B cell (primary cell): ENCODE data around the gene PLEKHG2. TPM values are rescaled to one million over a fixed set of nuclear protein-coding genes. Genes with fewer than 3 reads are reported as not detected.

Experiments
- ATAC-seq: fragments of 200-7000 bp; cut with Tn5 transposase; one replicate; pipeline ENCODE4 v1.10.0; 2021; ENCODE audit warnings: low read depth, mild to moderate bottlenecking, moderate number of reproducible peaks, moderate library complexity
- CTCF ChIA-PET: fragments of 350-600 bp; sonication (Branson Sonifier 250); formaldehyde crosslinking; loops from one replicate; lab custom pipeline; 2021; ENCODE audit warnings: antibody characterized with exemption, inconsistent platforms; lab: Charles Lee
- POLR2A ChIA-PET: fragments of 350-600 bp; sonication (Branson Sonifier 250); formaldehyde crosslinking; loops from one replicate; lab custom pipeline; 2021; ENCODE audit warnings: antibody characterized with exemption; lab: Charles Lee
- DNase-seq: peaks from one replicate; pipeline ENCODE4 v3.0.0; 2013
- H2AFZ ChIP-seq: 2 replicates; pipeline ENCODE4 v1.6.1; 2012; ENCODE audit warnings: mild to moderate bottlenecking, low read depth, low read length; ENCODE audit not compliant: insufficient read depth, poor library complexity, severe bottlenecking
- H3K27ac ChIP-seq, 2 donors: 1 replicate in 1 of 2; 2 replicates in 1 of 2; pipeline ENCODE4 v1.5.1; 2012 to 2013; ENCODE audit warnings: low read length in 2 of 2, mild to moderate bottlenecking in 2 of 2, moderate library complexity in 1 of 2
- H3K27me3 ChIP-seq, 4 experiments: fragments of 200-600 bp in 1 of 4; sonication (generic) in 1 of 4; replicated peaks in 1 of 4; 1 replicate in 2 of 4; 2 replicates in 2 of 4; pipeline versions ENCODE4 v1.6.1 to v1.7.0; 2013 to 2016; ENCODE audit warnings: low read length in 3 of 4, mild to moderate bottlenecking in 2 of 4, mixed read lengths in 1 of 4, moderate library complexity in 1 of 4; ENCODE audit not compliant: insufficient read depth in 4 of 4, control insufficient read depth in 3 of 4; ENCODE audit errors: control extremely low read depth in 1 of 4
- H3K36me3 ChIP-seq, 2 experiments: replicated peaks in 1 of 2; 1 replicate in 1 of 2; 2 replicates in 1 of 2; pipeline versions ENCODE4 v1.6.1 to v1.7.1; 2013; ENCODE audit warnings: low read length in 1 of 2; ENCODE audit not compliant: insufficient read depth in 2 of 2, control insufficient read depth in 1 of 2; ENCODE audit errors: control extremely low read depth in 1 of 2, extremely low read depth in 1 of 2
- H3K4me1 ChIP-seq, 2 donors: fragments of 200-600 bp in 1 of 2; sonication (generic) in 1 of 2; 1 replicate in 1 of 2; 2 replicates in 1 of 2; pipeline versions ENCODE4 v1.5.1 to v1.6.1; 2013 to 2017; ENCODE audit warnings: low read length in 2 of 2; ENCODE audit not compliant: control insufficient read depth in 2 of 2, insufficient read depth in 2 of 2
- H3K4me2 ChIP-seq: replicated peaks from 2 replicates; pipeline ENCODE3; 2012; ENCODE audit warnings: mild to moderate bottlenecking, low read depth, low read length; ENCODE audit not compliant: poor library complexity, severe bottlenecking
- H3K4me3 ChIP-seq, 5 experiments: fragments of 200-600 bp in 1 of 5; sonication (generic) in 1 of 5; 1 replicate in 3 of 5; 2 replicates in 2 of 5; pipeline versions ENCODE4 v1.5.1 to v1.7.0; 2011 to 2016; ENCODE audit warnings: low read length in 4 of 5, mild to moderate bottlenecking in 4 of 5, low read depth in 2 of 5, control low read depth in 1 of 5, moderate library complexity in 1 of 5; ENCODE audit not compliant: insufficient read depth in 1 of 5; ENCODE audit errors: control extremely low read depth in 1 of 5, extremely low read depth in 1 of 5
- H3K79me2 ChIP-seq: fragments of 200-600 bp; sonication (generic); one replicate; pipeline ENCODE4 v1.6.0; 2016; ENCODE audit warnings: low read length; ENCODE audit not compliant: control insufficient read depth, insufficient read depth
- H3K9ac ChIP-seq: fragments of 200-600 bp; sonication (generic); 2 replicates; pipeline ENCODE4 v1.6.1; 2017; ENCODE audit warnings: mild to moderate bottlenecking, low read length, moderate library complexity
- H3K9me3 ChIP-seq, 3 donors: one replicate each; pipeline versions ENCODE4 v1.6.1 to v1.7.1; 2013; ENCODE audit warnings: low read length in 2 of 3; ENCODE audit not compliant: control insufficient read depth in 2 of 3, insufficient read depth in 1 of 3; ENCODE audit errors: control extremely low read depth in 1 of 3
- H4K20me1 ChIP-seq: 2 replicates; pipeline ENCODE4 v1.6.0; 2012; ENCODE audit warnings: mild to moderate bottlenecking, low read length; ENCODE audit not compliant: insufficient read depth, control insufficient read depth, poor library complexity, severe bottlenecking
- H3K27ac Mint-ChIP-seq: one replicate; pipeline ENCODE4 v1.8.0; 2021; ENCODE audit warnings: mixed read lengths
- H3K27me3 Mint-ChIP-seq: one replicate; pipeline ENCODE4 v1.8.0; 2021; ENCODE audit warnings: mixed read lengths
- H3K4me1 Mint-ChIP-seq: one replicate; pipeline ENCODE4 v1.8.0; 2021; ENCODE audit warnings: mixed read lengths
- H3K4me3 Mint-ChIP-seq: one replicate; pipeline ENCODE4 v1.8.0; 2021; ENCODE audit warnings: mixed read lengths
- H3K9me3 Mint-ChIP-seq: one replicate; pipeline ENCODE4 v1.8.0; 2022; ENCODE audit warnings: mixed read lengths; ENCODE audit not compliant: insufficient read depth
- CTCF ChIP-seq: fragments of 200-600 bp; IDR thresholded peaks from one replicate; pipeline ENCODE4 v1.8.0; 2022; ENCODE audit warnings: antibody characterized with exemption, mild to moderate bottlenecking
- EZH2 ChIP-seq: IDR thresholded peaks from 2 replicates; pipeline ENCODE4 v1.6.1; 2012; ENCODE audit warnings: borderline replicate concordance, low read depth, mild to moderate bottlenecking, moderate library complexity, low read length; ENCODE audit not compliant: insufficient read depth, poor library complexity, severe bottlenecking
- WGBS: methylation state at CpG from one replicate; pipeline ENCODE4 v1.1.5; 2013; ENCODE audit warnings: missing lambda C conversion rate; ENCODE audit not compliant: insufficient coverage; 5-methylcytosine and 5-hydroxymethylcytosine counted together
- intact Hi-C: fragments of 100-400 bp; cut with micrococcal nuclease; formaldehyde crosslinking; loops from one replicate; pipeline ENCODE4 v1.10.0; 2022
- polyA plus RNA-seq: library from polyadenylated mRNA; depleted of rRNA; stranded (reverse); fragments of >200 nt; gene quantifications from 2 replicates; pipeline ENCODE4 v1.2.3, GENCODE V29; 2012
- total RNA-seq, 2 donors: library from RNA; stranded (reverse); fragments of 120-200 nt in 1 of 2; gene quantifications; 1 replicate in 1 of 2; 2 replicates in 1 of 2; pipeline versions ENCODE4 v1.2.3 to v1.2.4, GENCODE V29; 2013 to 2022

The PLEKHG2 gene
- total and polyA plus RNA-seq, 2 donors (not counting 1 experiment from before 2014, with no cell fraction given), result 27.0 to 167 TPM

- DNase-seq, result peak; percentile 95
- no peaks in the 10 kb centered on the region for H3K9me3 Mint-ChIP-seq
- peak overlapping the region; percentile 99 for H3K9ac ChIP-seq
- no peaks in the 10 kb centered on the region for H3K27me3 Mint-ChIP-seq
- H3K4me1 Mint-ChIP-seq, result peaks cover 48% of the 10 kb centered on the region
- no peaks in the 10 kb centered on the region for H3K27me3 ChIP-seq
- H3K4me1 ChIP-seq, result peaks cover 24 to 40% of the 10 kb centered on the region in 2 donors
- peaks cover 0 to 2% (median 0%) of the 10 kb centered on the region in 3 donors for H3K9me3 ChIP-seq
- WGBS, result 0% methylated on average over 1 of the region's 7 CpGs
- intact Hi-C loops, result loop anchor here (1.0 to 5.0 kb wide), 10 partner anchors 14 to 1366 kb away; partner anchors contain the start of genes EID2B, EIF3K, MAP4K1 and MED29
- TF ChIP-seq CTCF, result peak; percentile 88
- TF ChIP-seq EZH2, result no peak
- peaks cover 0 to 24% of the 10 kb centered on the region in 2 experiments for H3K36me3 ChIP-seq
- peaks cover 32% of the 10 kb centered on the region for H3K79me2 ChIP-seq
- peaks cover 27% of the 10 kb centered on the region for H4K20me1 ChIP-seq
- peak overlapping the region; percentile 100 for H3K4me2 ChIP-seq
- CTCF ChIA-PET, result interaction anchor here (0.7 to 2.3 kb wide), 20 partner anchors 8 to 292 kb away, joined by 3 to 260 read pairs (median 4); partner anchors contain the start of genes EID2B, MED29, PAF1 and RPS16
- H3K27ac ChIP-seq, result peak overlapping the region; percentile 100
- peak overlapping the region; percentile 99 for H3K27ac Mint-ChIP-seq
- peak overlapping the region; percentile 94 for H3K4me3 Mint-ChIP-seq
- H3K4me3 ChIP-seq, result peak overlapping the region; percentile 49 to 98 (median 92)
- POLR2A ChIA-PET, result interaction anchor here (0.7 to 2.5 kb wide), 8 partner anchors 10 to 289 kb away, joined by 3 to 74 read pairs (median 12); partner anchors contain the start of genes GMFG, MED29, PAF1 and RPS16
- H2AFZ ChIP-seq, result no peak overlapping the region
- ATAC-seq, result peak; percentile 32
Measured at GRCh38 chr19:39411832-39412099, 703 bp upstream of the PLEKHG2 start.

GRCh38 chr19:39412867-39413271 is 400 bp downstream of the PLEKHG2 start:
- Mint-ChIP-seq H3K27ac (peak overlapping the region; percentile 99), H3K4me3 (peak overlapping the region; percentile 94), H3K4me1 (peaks cover 52% of the 10 kb centered on the region), H3K9me3 (no peaks in the 10 kb centered on the region), H3K27me3 (no peaks in the 10 kb centered on the region)
- peaks cover 21% of the 10 kb centered on the region for H3K79me2 ChIP-seq
- peak overlapping the region; percentile 100 for H3K4me2 ChIP-seq
- H3K27ac ChIP-seq, result peak overlapping the region; percentile 96 to 100
- H3K27me3 ChIP-seq, result no peaks in the 10 kb centered on the region
- peak overlapping the region; percentile 96 for H3K9ac ChIP-seq
- peak overlapping the region; percentile 72 for H2AFZ ChIP-seq
- ChIA-PET POLR2A (interaction anchor here (2.2 to 2.5 kb wide), 4 partner anchors 11 to 23 kb away, joined by 20 to 74 read pairs (median 40); partner anchors contain the start of genes MED29, PAF1 and RPS16), CTCF (interaction anchor here (1.4 to 3.2 kb wide), 6 partner anchors 14 to 120 kb away, joined by 4 to 260 read pairs (median 17); partner anchors contain the start of genes EID2B, MED29, PAF1 and RPS16)
- intact Hi-C loops, result loop anchor here (1.0 to 5.0 kb wide), 9 partner anchors 22 to 1364 kb away; partner anchors contain the start of genes EID2B, EIF3K, MAP4K1 and MED29
- DNase-seq (no peak), ATAC-seq (no peak)
- H3K4me3 ChIP-seq, result peak overlapping the region; percentile 74 to 93 (median 92)
- TF ChIP-seq CTCF, result peak; percentile 79
- TF ChIP-seq EZH2, result no peak
- peaks cover 24 to 40% of the 10 kb centered on the region in 2 donors for H3K4me1 ChIP-seq
- H3K36me3 ChIP-seq, result peaks cover 0 to 21% of the 10 kb centered on the region in 2 experiments
- H4K20me1 ChIP-seq, result peaks cover 16% of the 10 kb centered on the region
- H3K9me3 ChIP-seq, result peaks cover 0 to 2% (median 0%) of the 10 kb centered on the region in 3 donors
- WGBS, result under 1% methylated on average over 24 of the region's 24 CpGs
